Measurements from ENCODE around the gene CYP27B1.

CYP27B1 gene

DNA sequence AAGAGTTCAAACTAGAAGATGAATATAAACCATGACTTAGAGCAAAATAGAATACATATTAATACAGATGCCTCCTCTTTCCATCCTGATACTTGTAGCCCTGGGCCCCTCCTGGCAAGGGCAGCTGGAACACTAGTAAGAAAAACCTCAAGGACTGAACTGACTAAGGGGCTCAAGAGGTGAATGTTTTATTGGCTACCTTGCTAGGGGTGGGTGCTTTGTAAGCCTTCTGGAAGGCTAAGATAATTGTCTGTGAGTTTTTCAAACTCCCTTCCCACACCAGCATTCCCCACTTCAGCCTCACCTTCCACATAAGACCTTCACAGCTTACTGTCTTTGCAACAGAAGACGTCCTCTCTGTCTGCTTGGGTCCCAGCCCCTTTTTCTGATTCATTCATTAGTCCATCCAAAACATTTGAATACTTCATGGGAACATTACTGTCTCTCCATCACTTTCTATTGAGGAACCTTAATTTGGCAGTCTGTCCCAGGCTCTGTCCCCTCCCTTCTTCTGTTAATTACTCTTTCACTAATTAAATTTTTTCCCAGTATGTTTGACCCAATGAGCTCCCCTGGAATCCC, 13.0 kb downstream of the CYP27B1 start:
- H3K4me3 ChIP-seq (ENCODE audit: low read depth, low read length): no peak overlapping the region

DNA sequence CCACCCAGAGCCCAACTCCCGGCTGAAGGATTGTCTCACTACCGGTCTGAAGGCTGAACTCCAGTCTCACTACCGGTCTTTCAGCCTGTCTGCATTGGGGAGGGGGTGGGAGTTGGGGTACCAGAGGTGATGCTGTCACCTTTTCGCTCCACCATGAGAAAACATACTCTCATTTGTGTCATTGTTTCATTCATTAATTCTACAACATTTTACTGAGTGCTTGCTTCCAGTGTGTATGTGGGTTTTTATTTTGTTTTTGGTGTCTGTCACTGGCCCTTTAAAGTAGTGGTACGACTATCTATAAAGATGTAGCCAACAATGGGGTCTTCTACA, 14.2 kb downstream of the CYP27B1 start:
- peak overlapping the region; percentile 13 for H3K4me3 ChIP-seq (ENCODE audit: low read depth, low read length)

DNA sequence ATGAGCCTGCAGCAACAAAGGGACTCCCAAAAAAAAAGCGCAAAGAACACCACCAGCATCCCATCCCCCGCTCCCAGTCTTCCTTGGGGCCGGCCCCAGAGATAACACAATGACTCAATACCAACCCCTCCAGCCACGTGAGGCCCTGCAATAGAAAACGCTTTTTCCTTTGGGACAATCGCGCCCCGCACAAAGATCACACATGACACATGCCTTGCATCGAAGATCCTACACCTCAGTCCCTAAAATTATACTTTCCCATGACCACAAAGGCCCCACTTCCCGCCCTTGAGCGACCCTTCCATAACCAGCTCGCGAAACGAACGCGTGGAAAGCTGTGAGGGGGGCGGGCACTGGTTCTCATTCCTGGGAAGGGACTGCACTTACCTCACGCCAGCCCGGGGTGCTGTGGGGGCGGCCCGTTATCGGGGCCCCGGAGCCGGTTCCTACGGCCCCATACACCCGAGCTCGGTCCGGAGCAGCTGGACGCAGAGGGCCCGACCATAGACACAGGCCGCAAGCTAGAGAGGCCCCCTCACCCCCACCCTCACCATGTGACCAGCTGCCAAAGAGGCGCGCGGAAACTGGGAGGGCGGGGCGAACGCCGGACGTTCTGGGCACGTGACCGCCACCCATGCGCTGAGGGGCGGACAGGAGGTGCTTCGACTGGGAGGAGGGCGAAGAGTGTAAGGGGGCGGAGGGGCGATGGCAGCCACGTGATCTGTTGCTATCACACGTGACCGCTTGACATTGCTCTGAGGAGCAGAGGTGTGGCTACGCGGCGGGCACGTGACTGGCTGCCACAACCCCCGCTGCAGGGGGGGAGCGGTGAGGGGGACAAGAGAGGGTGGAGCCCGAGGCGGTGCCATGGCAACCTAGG, 14.8 kb downstream of the CYP27B1 start, which contains the start of gene CDK4:
CDK4 (minus strand) TSS at position 523 of the 880 bp plus-strand sequence. CDS start 593 bp downstream, outside the sequence.
- H3K4me3 ChIP-seq (ENCODE audit: low read depth, low read length): peak within 1 kb of the TSS; percentile 93

DNA sequence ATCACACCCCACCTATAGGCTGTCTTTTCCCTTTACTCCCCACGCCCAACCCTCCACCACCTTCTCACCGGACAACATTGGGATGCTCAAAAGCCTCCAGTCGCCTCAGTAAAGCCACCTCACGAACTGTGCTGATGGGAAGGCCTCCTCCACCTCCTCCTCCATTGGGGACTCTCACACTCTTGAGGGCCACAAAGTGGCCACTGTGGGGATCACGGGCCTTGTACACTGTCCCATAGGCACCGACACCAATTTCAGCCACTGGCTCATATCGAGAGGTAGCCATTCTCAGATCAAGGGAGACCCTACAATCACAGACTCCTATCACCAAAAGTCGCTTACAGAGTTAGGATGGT, 15.5 kb downstream of the CYP27B1 start:
- H3K4me3 ChIP-seq (ENCODE audit: low read depth, low read length): peak overlapping the region; percentile 93

DNA sequence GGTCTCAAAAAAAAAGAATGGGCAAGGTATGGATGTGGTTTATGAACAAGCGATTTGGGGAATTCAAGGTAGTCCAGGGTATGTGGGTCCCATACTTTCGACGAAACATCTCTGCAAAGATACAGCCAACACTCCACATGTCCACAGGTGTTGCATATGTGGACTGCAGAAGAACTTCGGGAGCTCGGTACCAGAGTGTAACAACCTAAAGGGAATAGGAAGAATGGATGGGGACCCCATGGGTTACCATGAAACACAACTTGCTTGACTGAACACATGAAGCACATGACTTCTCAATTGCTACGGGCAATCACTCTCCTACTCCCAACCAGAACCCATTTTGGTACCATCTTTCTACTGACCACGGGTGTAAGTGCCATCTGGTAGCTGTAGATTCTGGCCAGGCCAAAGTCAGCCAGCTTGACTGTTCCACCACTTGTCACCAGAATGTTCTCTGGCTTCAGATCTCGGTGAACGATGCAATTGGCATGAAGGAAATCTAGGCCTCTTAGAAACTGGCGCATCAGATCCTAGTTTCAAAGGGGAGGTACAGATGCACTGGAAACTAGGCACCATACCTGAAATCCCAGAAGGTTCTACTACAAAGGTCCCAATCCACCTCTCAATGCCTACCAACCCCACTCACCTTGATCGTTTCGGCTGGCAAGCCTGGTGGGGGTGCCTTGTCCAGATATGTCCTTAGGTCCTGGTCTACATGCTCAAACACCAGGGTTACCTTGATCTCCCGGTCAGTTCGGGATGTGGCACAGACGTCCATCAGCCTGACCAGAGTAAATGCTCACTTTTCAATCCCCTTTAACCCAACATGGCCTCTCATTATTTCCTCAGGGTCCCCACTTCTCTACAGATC, 16.1 kb downstream of the CYP27B1 start:
- H3K4me3 ChIP-seq (ENCODE audit: low read depth, low read length): peak overlapping the region; percentile 93

DNA sequence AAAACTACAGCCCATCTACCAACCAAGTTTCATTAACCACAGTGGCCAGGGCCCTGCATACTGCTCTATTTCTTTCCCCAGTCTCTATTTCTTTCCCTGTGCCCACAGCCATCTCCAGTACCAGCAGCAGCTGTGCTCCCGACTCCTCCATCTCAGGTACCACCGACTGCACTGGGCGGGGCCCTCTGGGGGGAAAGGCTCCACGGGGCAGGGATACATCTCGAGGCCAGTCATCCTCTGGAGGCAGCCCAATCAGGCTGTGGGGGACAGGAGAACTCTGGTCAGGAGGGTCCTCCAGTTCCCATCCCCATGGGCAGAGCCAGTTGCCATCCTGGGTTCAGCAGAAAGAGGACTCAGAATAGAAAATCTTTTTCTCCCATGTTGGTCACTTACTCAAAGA, 17.8 kb downstream of the CYP27B1 start:
- H3K4me3 ChIP-seq (ENCODE audit: low read depth, low read length): no peak overlapping the region

DNA sequence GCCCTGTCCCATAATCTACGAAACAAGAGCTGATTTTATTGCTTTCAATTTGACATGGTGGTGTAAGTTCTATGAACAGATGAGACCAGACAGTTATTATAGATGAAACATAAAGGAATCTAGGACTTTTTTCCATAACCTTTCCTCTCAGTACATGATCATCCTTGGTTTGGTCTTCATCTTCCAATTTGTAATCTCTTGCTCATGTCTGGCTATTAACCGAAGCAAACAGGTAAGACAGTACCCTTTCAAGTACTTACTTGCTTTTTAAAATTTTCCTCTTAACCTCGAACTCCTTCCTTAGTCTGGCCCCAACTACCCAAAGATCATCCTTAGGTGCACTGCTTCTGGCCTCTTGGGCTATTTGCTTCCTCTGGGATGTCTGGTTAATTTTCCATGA, 20.9 kb downstream of the CYP27B1 start:
- no peak overlapping the region for H3K4me3 ChIP-seq (ENCODE audit: low read depth, low read length)

DNA sequence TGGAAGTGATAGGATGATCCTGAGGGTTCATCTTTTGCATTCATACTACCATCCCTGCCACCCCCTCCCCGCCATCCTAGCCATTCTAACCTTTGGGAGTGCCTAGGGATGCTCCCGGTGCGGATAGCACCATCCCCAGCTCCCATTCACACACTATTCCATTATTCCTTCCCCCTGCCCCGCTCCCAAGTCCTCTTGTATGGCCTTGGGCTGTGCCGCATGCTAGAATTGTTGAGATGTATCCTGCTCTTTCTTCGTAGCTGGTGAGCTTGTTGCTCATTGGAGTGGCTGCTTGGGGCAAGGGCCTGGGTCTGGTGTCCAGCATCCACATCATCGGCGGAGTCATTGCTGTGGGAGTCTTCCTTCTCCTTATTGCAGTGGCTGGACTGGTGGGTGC, 21.4 kb downstream of the CYP27B1 start:
- H3K4me3 ChIP-seq (ENCODE audit: low read depth, low read length): peak overlapping the region; percentile 76

DNA sequence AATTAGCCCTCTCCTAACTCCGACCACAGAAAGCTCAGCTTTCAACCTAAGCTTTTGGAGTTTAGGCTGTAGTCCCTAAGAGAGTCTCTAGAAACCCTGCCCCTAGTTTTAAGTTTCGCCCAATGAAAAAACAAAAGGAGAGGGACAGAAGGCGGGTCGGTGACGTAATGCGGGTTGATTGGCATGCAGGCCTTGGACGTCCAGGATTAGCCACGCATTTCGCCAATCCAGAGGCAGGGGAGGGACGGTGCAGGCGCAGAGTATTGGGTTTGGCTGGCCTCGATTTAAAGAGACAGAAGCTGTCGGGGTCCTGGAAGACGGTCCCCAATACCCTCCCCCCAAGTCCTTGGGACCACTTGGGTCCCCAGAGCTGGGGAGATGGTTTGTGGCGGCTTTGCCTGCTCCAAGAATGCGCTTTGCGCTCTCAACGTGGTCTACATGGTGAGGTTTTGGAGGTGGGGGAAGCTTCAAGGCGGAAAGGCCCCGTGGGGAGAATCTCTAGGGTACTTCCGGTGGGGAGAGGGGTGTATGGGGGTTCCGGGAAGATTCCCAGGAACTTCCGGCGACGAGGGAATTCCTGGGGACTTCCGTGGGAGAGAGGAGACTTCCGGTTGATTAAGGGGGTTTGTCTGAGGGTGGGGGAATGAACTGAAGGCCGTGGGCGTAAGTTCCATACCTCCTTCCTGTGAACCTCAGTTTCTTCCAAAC, 21.9 kb downstream of the CYP27B1 start, which contains the start of gene TSPAN31:
TSPAN31 (plus strand) TSS at position 263 of the 708 bp plus-strand sequence; CDS start at position 379, 116 bp downstream.
- H3K4me3 ChIP-seq (ENCODE audit: low read depth, low read length): peak within 1 kb of the TSS; percentile 76

DNA sequence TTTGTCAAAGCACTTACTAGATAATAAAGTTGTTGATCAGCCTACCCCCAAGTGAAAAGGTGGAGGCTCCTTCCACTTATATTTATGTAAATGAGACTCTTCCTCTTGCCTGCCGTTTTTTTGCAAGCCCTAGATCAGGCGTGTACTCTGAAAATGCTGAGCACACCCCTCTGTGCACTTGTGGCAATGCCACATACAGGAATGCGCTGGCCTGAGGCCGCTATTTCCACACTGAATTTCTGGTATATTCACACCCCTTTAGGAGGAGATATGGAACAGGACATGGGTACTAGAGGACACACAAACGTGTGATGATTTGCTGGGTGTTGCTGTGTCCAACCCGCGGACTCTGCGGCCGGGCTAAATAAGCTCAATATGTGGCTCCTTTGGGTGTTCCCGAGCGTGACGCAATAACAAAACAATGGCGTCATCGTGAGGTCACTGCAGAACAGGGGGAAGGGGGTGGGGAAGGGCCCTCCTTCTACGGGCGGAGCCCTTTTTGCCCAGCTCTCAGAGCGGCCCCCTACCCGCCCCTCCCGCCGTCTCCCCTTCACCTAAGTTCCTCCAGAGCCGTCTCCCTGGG, 22.6 kb downstream of the CYP27B1 start:
- H3K4me3 ChIP-seq (ENCODE audit: low read depth, low read length): peak overlapping the region; percentile 76

DNA sequence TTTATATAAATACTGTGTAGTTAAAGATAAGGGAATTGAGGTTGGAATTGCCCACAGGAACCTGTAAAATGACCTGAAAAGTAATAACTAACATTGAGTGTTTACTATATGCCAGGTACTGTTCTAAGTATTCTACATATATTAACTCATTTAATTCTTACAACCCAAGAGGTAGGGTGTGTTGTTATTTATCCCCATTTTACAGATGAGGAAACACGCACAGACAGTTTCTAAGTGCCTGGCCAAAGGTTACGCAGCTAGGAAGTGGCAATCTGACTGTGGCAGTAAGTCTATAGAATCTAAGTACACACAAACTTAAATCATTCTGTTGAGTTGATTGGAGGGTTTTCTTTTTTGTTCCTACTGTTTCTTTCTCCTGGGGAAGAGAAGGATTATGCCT, 23.1 kb downstream of the CYP27B1 start:
- H3K4me3 ChIP-seq (ENCODE audit: low read depth, low read length): no peak overlapping the region

DNA sequence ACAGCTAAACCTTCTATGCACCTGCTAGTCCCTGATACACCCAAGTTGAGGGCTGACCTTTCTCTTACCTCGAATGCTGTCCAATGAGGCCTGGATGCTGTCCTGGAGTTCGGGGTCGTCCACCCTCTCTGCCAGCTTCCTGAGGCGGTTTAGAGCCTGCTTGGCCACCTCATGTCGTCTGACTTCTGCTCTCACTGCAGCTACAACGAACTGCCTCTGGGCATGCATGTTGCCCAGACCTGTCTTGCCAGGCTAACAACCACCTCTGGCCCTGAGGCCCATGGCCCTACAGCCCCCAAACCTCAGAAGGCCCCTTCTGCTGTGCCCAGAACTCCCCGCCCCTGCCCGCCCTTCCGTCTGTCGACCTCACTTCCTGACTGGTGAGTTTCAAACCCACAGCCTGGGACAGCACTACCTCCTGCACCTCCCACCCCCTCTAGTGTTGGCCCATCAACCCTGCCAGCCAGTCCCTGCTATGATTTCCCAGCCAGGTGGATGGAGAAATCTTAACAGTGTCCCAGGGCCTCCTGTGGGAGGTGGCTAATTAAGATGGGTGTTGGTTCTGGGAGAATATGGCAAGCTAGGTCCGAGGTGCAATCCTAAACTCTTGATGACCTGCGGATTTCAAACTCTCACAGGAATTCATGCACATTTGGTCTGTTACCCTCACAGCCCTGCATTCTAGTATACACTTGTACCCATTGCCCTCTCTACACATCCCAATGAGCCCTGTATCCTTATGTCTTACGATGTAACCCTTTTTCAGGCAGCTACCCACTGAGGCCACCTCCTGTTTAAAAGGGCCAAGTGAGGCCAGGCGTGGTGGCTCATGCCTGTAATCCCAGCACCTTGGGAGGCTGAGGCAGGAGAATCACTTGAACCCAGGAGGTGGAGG, 24.8 kb downstream of the CYP27B1 start:
- H3K4me3 ChIP-seq (ENCODE audit: low read depth, low read length): no peak overlapping the region

DNA sequence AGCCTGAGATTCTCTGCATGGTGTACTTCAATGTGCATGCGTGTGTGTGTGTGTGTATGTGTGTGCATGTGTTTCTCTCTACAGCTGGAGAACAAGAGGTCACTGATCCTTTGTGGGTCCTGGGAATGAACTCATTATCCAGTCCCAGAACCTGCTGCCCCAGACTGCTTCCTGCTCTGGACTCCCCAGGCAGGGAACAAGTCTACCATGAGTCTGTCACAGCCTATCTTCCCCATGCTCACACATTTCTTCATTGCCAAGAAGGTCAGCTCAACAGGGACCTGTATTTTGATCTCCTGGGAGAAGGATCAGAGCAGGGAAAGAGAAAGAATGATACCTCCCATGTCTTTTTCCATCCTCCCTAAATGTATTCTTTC, 25.5 kb downstream of the CYP27B1 start:
- no peak overlapping the region for H3K4me3 ChIP-seq (ENCODE audit: low read depth, low read length)

DNA sequence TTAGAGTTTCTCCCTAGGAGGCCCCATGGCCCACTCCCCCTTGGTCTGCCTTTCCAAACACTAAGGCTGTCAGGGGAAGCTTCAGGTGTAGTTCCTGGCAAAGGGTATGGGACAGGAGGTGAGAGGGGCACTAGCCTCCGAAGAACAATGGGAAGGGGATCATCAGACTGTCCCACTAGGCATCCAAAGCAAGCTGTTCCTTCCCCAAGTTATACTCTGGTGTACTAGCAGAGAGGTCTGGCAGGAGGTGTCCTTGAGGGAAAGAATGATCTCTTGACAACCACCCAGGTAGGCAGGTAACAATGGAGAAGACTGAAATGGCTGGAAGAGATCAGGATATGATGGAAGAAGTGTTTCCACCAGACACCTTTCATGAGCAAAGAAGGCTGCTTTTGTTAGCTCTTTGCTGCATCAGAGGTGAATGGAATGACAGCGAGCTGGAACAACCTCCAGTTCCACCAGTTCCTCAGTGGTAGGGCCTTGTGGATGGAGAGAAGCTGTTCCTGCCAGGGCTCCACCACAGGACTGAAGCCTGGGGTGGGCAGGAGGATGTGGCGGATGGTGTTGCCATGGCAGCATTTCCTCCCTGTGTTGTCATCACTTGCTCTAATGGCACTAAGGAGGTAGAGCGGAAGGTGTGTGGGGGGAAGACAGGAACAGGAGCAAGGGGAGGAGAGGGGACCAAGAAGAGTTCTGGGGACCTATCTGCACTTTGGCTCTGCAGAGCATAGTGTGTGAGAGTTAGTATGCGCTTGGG, 26.0 kb downstream of the CYP27B1 start:
- H3K4me3 ChIP-seq (ENCODE audit: low read depth, low read length): no peak overlapping the region

DNA sequence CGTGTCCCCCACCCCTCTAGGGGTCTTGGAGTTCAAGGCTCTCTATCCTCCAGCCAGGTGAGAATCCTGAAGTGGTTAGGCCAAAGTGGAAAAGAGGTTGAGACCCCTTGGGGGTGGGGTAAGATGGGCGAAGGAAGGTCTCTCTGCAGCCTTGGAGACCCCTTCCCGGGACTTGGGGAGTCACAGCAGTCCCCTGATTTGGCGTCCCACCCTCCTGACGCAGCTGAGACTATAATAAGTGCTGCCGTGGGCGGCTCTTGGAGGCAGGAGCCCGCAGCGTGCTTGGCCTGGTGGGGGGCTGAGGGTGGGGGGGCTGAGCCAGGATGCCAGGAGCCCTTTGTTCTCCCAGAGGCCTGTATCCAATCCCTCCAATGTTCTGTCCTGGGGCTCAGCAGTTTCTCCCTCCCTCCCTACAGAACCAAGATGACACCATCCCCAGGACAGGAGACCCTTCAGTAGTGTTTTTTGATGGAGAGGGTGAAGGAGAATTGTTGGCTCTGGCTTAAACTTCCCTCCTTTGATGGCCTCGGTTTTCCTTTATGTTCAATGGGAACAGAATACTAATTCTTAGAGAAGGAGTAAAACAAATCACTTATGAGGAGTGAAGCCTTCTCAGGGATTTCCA, 26.9 kb downstream of the CYP27B1 start:
- no peak overlapping the region for H3K4me3 ChIP-seq (ENCODE audit: low read depth, low read length)

DNA sequence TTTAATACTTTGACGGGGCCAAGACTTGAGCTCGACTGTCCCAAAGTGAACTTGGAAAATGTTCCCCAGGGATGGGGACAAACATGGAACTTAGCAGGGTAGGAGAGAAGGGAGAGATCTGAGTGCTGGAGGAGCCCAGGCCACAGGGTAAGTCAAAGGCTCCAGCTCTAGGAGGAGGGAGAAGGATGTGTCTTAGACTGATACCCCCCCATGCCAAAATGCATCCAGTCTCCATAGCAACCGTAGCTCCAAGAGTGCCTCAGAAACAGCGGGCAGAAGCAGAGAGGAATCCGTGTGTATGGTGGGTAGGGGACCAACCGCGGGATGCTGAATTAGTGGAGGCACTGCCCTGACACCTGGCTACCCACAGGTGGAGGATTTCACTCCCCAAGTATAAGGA, 27.5 kb downstream of the CYP27B1 start:
- H3K4me3 ChIP-seq (ENCODE audit: low read depth, low read length): no peak overlapping the region

DNA sequence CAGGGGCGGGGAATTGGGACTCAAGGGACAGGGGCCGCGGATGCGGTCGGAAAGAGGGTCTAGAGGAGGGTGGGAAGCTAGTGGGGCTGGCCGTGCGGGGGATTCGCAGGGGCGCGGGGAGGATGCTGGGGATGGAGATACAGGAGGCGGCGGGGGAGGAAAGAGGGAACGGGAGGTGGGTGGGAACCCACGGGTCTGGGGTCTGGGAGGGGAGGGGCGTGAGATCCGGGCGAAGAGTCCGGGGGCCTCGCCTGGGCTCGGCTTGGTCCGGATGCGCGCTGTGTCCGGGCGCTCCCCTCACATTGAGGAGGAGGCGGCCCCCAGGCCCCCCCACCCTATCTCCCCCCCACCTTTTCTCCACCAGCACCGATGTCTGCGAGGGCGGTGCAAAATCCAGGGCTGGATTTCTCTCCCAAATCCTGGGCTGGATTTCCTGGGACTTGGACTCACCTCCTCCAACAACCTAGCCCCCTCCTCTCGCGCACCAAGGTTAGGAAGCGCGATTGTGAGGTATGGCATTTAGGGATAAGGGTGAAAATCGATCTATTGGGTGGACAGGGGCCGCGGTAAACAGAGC, 28.1 kb downstream of the CYP27B1 start, which contains the start of gene AGAP2:
AGAP2 (minus strand) TSS at position 82 of the 577 bp plus-strand sequence. CDS start 496 bp downstream, outside the sequence.
- H3K4me3 ChIP-seq (ENCODE audit: low read depth, low read length): peak within 1 kb of the TSS; percentile 30

All from iPS-11a (cell line).